Thymus (tissue), 11 donors: ENCODE data around the gene FBXL7. TPM values are rescaled to one million over a fixed set of nuclear protein-coding genes. Genes with fewer than 3 reads are reported as not detected.

Experiments
- DNase-seq, 9 donors: peaks; one replicate each; pipeline ENCODE4 v3.0.0-alpha.2; 2013; ENCODE audit warnings: low spot score in 9 of 9, low read depth in 6 of 9, missing footprints in 1 of 9
- H3K27ac ChIP-seq, 2 donors: one replicate each; pipeline ENCODE4 v1.5.1; 2013; ENCODE audit warnings: control low read depth in 1 of 2, low read depth in 1 of 2, low read length in 1 of 2, mild to moderate bottlenecking in 1 of 2, moderate library complexity in 1 of 2
- H3K27me3 ChIP-seq, 2 donors: one replicate each; pipeline ENCODE4 v1.5.1; 2013; ENCODE audit warnings: low read length in 1 of 2; ENCODE audit not compliant: control insufficient read depth in 2 of 2, insufficient read depth in 1 of 2
- H3K36me3 ChIP-seq, 2 donors: one replicate each; pipeline ENCODE4 v1.5.1; 2013; ENCODE audit warnings: low read length in 1 of 2, mild to moderate bottlenecking in 1 of 2, moderate library complexity in 1 of 2; ENCODE audit not compliant: control insufficient read depth in 2 of 2, insufficient read depth in 2 of 2
- H3K4me1 ChIP-seq, 2 donors: one replicate each; pipeline ENCODE4 v1.5.1; 2013; ENCODE audit warnings: low read length in 2 of 2; ENCODE audit not compliant: control insufficient read depth in 2 of 2, insufficient read depth in 2 of 2
- H3K4me3 ChIP-seq, 2 donors: one replicate each; pipeline ENCODE4 v1.5.1; 2013; ENCODE audit warnings: low read length in 2 of 2, control low read depth in 1 of 2, mild to moderate bottlenecking in 1 of 2
- H3K9me3 ChIP-seq, 2 donors: one replicate each; pipeline ENCODE4 v1.5.1; 2013; ENCODE audit warnings: low read length in 1 of 2, mild to moderate bottlenecking in 1 of 2; ENCODE audit not compliant: control insufficient read depth in 2 of 2, insufficient read depth in 1 of 2
- WGBS: extraction: QIAGEN DNeasy Blood & Tissue Kit; methylation state at CpG from one replicate; pipeline ENCODE4 v1.1.7; 2013; 5-methylcytosine and 5-hydroxymethylcytosine counted together
- polyA plus RNA-seq: library from polyadenylated mRNA; stranded (reverse); fragments of 200-250 nt; gene quantifications from one replicate; pipeline ENCODE4 v1.2.3, GENCODE V29; 2013
- total RNA-seq: library from RNA; stranded (reverse); fragments of 120-200 nt; gene quantifications from one replicate; pipeline ENCODE4 v1.2.4, GENCODE V29; 2013
- donor health status: healthy.

Gene FBXL7
- total and polyA plus RNA-seq, 2 donors: 0.90 to 2.7 TPM

DNA sequence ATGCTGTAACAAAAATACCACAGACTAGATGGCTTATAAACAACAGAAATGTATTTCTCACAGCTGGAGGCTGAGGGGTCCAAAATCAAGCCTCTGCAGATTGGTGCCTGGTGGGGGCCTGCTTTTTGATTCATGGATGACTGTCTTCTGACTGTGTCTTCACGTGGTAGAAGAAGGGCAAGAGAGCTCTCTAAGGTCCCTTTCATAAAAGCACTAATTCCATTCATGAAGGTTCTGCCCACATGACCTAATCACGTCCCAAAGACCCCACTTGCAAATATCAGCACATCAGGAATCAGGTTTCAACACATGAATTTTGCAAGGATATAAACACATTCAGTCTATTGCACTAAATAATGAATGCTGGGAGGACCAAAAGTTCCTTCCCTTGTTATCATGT lies 401.2 kb downstream of the FBXL7 start:
- no peak overlapping the region for H3K27ac ChIP-seq
- no peaks in the 10 kb centered on the region for H3K36me3 ChIP-seq
- H3K27me3 ChIP-seq: no peaks in the 10 kb centered on the region
- no peaks in the 10 kb centered on the region for H3K4me1 ChIP-seq
- DNase-seq: no peak
- WGBS: 66% methylated on average over 2 of the region's 2 CpGs
- peaks cover 0 to 5% of the 10 kb centered on the region in 2 donors for H3K9me3 ChIP-seq
- no peak overlapping the region for H3K4me3 ChIP-seq

DNA sequence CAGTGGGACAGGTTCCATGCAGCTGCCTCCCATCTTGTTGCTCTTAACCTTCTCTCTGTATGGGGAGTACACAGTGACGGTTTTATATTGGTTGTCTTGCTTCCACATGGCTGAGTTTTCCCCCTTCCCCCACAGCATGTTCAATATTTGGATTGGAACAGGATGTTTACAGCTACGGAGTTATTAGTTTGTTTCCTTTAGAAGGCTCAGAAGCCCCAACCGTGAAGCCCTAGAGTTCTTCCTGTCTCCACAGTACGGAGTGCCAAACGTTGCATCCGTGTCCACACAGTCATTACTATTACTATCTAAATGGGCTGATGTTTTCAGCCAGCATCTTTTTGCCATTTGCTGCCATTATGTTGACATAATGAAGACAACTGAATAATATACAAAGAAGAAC lies 402.1 kb downstream of the FBXL7 start:
- no peak for DNase-seq
- Histone ChIP-seq H3K27ac (no peak overlapping the region), H3K4me3 (no peak overlapping the region), H3K9me3 (peaks cover 0 to 3% of the 10 kb centered on the region in 2 donors), H3K27me3 (no peaks in the 10 kb centered on the region), H3K4me1 (no peaks in the 10 kb centered on the region), H3K36me3 (no peaks in the 10 kb centered on the region)
- WGBS: 56% methylated on average over 6 of the region's 6 CpGs

DNA sequence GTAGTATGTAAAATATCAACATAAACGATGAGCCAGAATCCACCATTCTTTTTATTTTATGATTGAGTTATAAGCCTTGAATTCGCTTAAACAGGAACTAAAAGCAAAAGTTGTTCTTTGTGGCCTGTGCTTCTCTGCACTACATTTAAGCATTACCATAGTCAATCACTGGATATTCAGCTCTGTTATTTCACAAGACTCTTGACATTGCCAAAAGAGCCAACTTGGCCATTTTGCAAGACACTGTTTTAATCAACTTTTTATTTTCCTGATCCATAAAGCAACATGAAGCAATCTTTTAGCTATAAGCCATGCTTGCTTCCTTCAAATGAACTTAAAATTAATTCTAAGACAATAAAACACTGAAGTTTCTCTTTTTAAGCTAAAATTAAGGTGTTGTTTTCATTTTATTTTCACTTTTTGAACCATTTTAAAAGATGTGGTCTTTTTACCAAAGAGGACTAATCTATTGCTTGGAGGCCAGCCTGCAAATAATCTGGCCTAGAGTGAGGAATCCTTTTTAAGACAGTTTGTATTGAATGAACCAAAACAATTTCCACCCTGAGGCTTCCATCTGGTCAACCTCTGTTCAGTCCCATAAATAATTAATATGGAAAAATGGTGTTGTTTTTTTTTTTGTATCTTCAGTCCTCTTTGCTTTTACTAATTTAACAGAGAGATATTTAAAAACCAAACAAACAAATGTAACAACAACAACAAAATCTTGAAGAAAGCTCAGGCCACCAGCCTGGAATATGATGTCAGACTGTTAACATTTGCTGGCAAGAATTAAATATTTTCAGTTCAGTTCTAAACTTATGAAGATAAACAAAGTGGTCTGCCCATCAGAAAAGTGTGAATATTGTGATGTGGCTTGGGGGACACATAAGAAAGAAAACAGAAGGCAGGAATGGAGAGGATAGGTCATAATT lies 405.2 kb downstream of the FBXL7 start:
- Histone ChIP-seq H3K27me3 (no peaks in the 10 kb centered on the region), H3K4me3 (no peak overlapping the region), H3K36me3 (no peaks in the 10 kb centered on the region), H3K27ac (no peak overlapping the region), H3K4me1 (no peaks in the 10 kb centered on the region), H3K9me3 (peaks cover 0 to 3% of the 10 kb centered on the region in 2 donors)
- 92% methylated on average over 2 of the region's 2 CpGs for WGBS
- DNase-seq: no peak

GRCh38 chr5:15914638-15915037 lies 414.7 kb downstream of the FBXL7 start:
- H3K4me1 ChIP-seq: no peaks in the 10 kb centered on the region
- no peaks in the 10 kb centered on the region for H3K9me3 ChIP-seq
- WGBS: 79% methylated on average over 3 of the region's 3 CpGs
- no peak overlapping the region for H3K4me3 ChIP-seq
- no peak for DNase-seq
- H3K27ac ChIP-seq: no peak overlapping the region
- no peaks in the 10 kb centered on the region for H3K36me3 ChIP-seq
- no peaks in the 10 kb centered on the region for H3K27me3 ChIP-seq

- H3K27me3 ChIP-seq: no peaks in the 10 kb centered on the region
- H3K27ac ChIP-seq: no peak overlapping the region
- 87% methylated on average over 3 of the region's 3 CpGs for WGBS
- no peaks in the 10 kb centered on the region for H3K36me3 ChIP-seq
- H3K4me1 ChIP-seq: no peaks in the 10 kb centered on the region
- H3K9me3 ChIP-seq: peaks cover 0 to 5% of the 10 kb centered on the region in 2 donors
- no peak overlapping the region for H3K4me3 ChIP-seq
- DNase-seq: no peak
These were observed 426.6 kb downstream of the FBXL7 start for GRCh38 chr5:15926586-15926985.

DNA sequence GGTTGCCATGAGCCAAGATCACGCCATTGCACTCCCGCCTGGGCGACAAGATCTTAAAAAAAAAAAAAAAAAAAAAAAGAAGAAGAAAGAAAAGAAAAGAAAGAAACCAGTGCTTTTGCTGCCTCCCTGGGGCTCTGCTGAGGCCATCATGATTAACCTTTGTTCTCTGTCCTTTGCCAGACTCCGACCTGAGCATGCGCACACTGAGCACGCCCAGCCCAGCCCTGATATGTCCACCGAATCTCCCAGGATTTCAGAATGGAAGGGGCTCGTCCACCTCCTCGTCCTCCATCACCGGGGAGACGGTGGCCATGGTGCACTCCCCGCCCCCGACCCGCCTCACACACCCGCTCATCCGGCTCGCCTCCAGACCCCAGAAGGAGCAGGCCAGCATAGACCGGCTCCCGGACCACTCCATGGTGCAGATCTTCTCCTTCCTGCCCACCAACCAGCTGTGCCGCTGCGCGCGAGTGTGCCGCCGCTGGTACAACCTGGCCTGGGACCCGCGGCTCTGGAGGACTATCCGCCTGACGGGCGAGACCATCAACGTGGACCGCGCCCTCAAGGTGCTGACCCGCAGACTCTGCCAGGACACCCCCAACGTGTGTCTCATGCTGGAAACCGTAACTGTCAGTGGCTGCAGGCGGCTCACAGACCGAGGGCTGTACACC lies 427.9 kb downstream of the FBXL7 start:
- Histone ChIP-seq H3K27me3 (no peaks in the 10 kb centered on the region), H3K36me3 (no peaks in the 10 kb centered on the region), H3K4me1 (no peaks in the 10 kb centered on the region), H3K9me3 (peaks cover 0 to 5% of the 10 kb centered on the region in 2 donors), H3K4me3 (no peak overlapping the region), H3K27ac (no peak overlapping the region)
- 97% methylated on average over 38 of the region's 38 CpGs for WGBS
- DNase-seq: no peak

GRCh38 chr5:15929611-15930263 lies 429.8 kb downstream of the FBXL7 start:
- H3K36me3 ChIP-seq: no peaks in the 10 kb centered on the region
- no peak for DNase-seq
- H3K27ac ChIP-seq: no peak overlapping the region
- H3K27me3 ChIP-seq: no peaks in the 10 kb centered on the region
- no peaks in the 10 kb centered on the region for H3K4me1 ChIP-seq
- H3K4me3 ChIP-seq: no peak overlapping the region
- WGBS: 90% methylated on average over 11 of the region's 11 CpGs
- H3K9me3 ChIP-seq: peaks cover 0 to 5% of the 10 kb centered on the region in 2 donors

- H3K27ac ChIP-seq: no peak overlapping the region
- no peaks in the 10 kb centered on the region for H3K4me1 ChIP-seq
- 76% methylated on average over 5 of the region's 5 CpGs for WGBS
- peaks cover 3 to 14% of the 10 kb centered on the region in 2 donors for H3K9me3 ChIP-seq
- DNase-seq: no peak
- no peaks in the 10 kb centered on the region for H3K36me3 ChIP-seq
- no peaks in the 10 kb centered on the region for H3K27me3 ChIP-seq
- no peak overlapping the region for H3K4me3 ChIP-seq
These were observed 432.1 kb downstream of the FBXL7 start for GRCh38 chr5:15932066-15932465.
